Measurements from ENCODE around the gene MARF1. TPM values are rescaled to one million over a fixed set of nuclear protein-coding genes. Genes with fewer than 3 reads are reported as not detected.

The MARF1 gene
- total RNA-seq, 1 donor from 2014 or later = 70.5 TPM

- Mint-ChIP-seq H3K27ac (ENCODE audit: unreplicated experiment) (no peak overlapping the region), H3K27me3 (ENCODE audit: unreplicated experiment) (peaks cover 6% of the 10 kb centered on the region), H3K4me1 (ENCODE audit: low read depth, unreplicated experiment) (peaks cover 4% of the 10 kb centered on the region), H3K9me3 (ENCODE audit: unreplicated experiment) (peaks cover 5% of the 10 kb centered on the region), H3K4me3 (ENCODE audit: unreplicated experiment) (no peak overlapping the region), H3K36me3 (ENCODE audit: unreplicated experiment) (peaks cover 16% of the 10 kb centered on the region)
- no peak for DNase-seq
- no peak for TF ChIP-seq CTCF (IDR thresholded peaks at IDR 0.05; ENCODE audit: partially characterized antibody, unreplicated experiment)
These were observed 37.0 kb downstream of the MARF1 start for GRCh38 chr16:15605839-15606517.

GRCh38 chr16:15604460-15605440 lies 38.2 kb downstream of the MARF1 start:
- H3K4me1 Mint-ChIP-seq (ENCODE audit: low read depth, unreplicated experiment) = peaks cover 4% of the 10 kb centered on the region
- H3K27ac Mint-ChIP-seq (ENCODE audit: unreplicated experiment) = no peak overlapping the region
- peaks cover 16% of the 10 kb centered on the region for H3K36me3 Mint-ChIP-seq (ENCODE audit: unreplicated experiment)
- H3K4me3 Mint-ChIP-seq (ENCODE audit: unreplicated experiment) = no peak overlapping the region
- TF ChIP-seq CTCF (IDR thresholded peaks at IDR 0.05; ENCODE audit: partially characterized antibody, unreplicated experiment) = no peak
- no peak for DNase-seq
- peaks cover 6% of the 10 kb centered on the region for H3K27me3 Mint-ChIP-seq (ENCODE audit: unreplicated experiment)
- peaks cover 6% of the 10 kb centered on the region for H3K9me3 Mint-ChIP-seq (ENCODE audit: unreplicated experiment)

DNA sequence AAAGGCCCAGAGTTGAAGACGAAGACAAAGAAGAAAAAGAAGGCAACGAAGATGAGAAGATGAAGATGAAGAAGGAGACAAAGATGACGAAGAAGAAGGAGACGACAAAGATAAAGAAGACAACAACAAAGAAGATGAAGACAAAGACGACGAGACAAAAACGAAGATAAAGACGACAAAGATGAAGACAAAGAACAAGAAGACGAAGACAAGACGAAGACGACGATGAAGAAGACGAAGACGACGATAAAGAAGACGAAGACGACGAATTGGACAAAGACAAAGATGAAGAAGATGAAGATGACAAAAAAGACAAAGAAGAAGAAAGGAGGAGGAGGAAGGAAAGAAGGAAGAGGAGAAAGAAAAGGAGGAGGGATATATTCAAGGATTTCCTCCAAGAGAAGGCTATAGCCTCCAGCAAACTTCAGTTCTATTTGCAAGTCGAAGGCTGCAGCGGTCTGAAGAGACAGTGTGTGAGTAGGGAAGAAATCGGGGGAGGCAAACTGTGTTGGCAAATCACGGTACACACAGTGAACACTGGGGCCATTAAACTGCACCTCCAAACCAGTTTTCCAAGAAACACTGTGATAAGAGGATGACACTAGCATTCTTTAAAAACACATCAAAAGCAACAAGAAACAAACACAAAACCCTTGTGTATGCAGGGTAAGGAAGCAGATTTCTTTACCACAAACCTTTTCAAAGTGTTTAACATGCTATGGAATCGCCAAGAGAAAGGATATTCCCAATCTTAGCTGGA lies 40.5 kb downstream of the MARF1 start:
- DNase-seq = no peak
- Mint-ChIP-seq H3K36me3 (ENCODE audit: unreplicated experiment) (peaks cover 11% of the 10 kb centered on the region), H3K4me1 (ENCODE audit: low read depth, unreplicated experiment) (peaks cover 4% of the 10 kb centered on the region), H3K4me3 (ENCODE audit: unreplicated experiment) (no peak overlapping the region), H3K27ac (ENCODE audit: unreplicated experiment) (no peak overlapping the region), H3K27me3 (ENCODE audit: unreplicated experiment) (peaks cover 7% of the 10 kb centered on the region), H3K9me3 (ENCODE audit: unreplicated experiment) (peaks cover 6% of the 10 kb centered on the region)
- no peak for TF ChIP-seq CTCF (IDR thresholded peaks at IDR 0.05; ENCODE audit: partially characterized antibody, unreplicated experiment)

GRCh38 chr16:15601212-15601879 lies 41.6 kb downstream of the MARF1 start:
- no peak overlapping the region for H3K4me3 Mint-ChIP-seq (ENCODE audit: unreplicated experiment)
- peaks cover 7% of the 10 kb centered on the region for H3K27me3 Mint-ChIP-seq (ENCODE audit: unreplicated experiment)
- peaks cover 4% of the 10 kb centered on the region for H3K4me1 Mint-ChIP-seq (ENCODE audit: low read depth, unreplicated experiment)
- DNase-seq = no peak
- H3K27ac Mint-ChIP-seq (ENCODE audit: unreplicated experiment) = no peak overlapping the region
- peaks cover 6% of the 10 kb centered on the region for H3K9me3 Mint-ChIP-seq (ENCODE audit: unreplicated experiment)
- peaks cover 11% of the 10 kb centered on the region for H3K36me3 Mint-ChIP-seq (ENCODE audit: unreplicated experiment)
- TF ChIP-seq CTCF (IDR thresholded peaks at IDR 0.05; ENCODE audit: partially characterized antibody, unreplicated experiment) = no peak
